Chondrocyte (in vitro differentiated cells): Measurements from ENCODE around the gene BMPR2. TPM values are rescaled to one million over a fixed set of nuclear protein-coding genes. Genes with fewer than 3 reads are reported as not detected.

ENCODE experiments used
- DNase-seq: peaks from one replicate; pipeline ENCODE4 v3.0.0; 2021; ENCODE audit warnings: mixed read lengths, low spot score
- H3K27ac Mint-ChIP-seq: one replicate; pipeline ENCODE4 v1.8.0; 2021; ENCODE audit warnings: mild to moderate bottlenecking, moderate library complexity, mixed read lengths; ENCODE audit not compliant: unreplicated experiment
- H3K27me3 Mint-ChIP-seq: 2 replicates; pipeline ENCODE4 v1.8.0; 2021; ENCODE audit warnings: low read depth, mixed read lengths
- H3K36me3 Mint-ChIP-seq: 2 replicates; pipeline ENCODE4 v1.8.0; 2021; ENCODE audit warnings: low read depth, mixed read lengths
- H3K4me1 Mint-ChIP-seq: 2 replicates; pipeline ENCODE4 v1.8.0; 2021; ENCODE audit warnings: low read depth, mild to moderate bottlenecking, mixed read lengths
- H3K4me3 Mint-ChIP-seq: one replicate; pipeline ENCODE4 v1.8.0; 2021; ENCODE audit warnings: mild to moderate bottlenecking, moderate library complexity, mixed read lengths; ENCODE audit not compliant: unreplicated experiment
- H3K9me3 Mint-ChIP-seq: 2 replicates; pipeline ENCODE4 v1.8.0; 2021; ENCODE audit warnings: low read depth, mixed read lengths
- CTCF ChIP-seq: fragments of 200-600 bp; sonication (generic); IDR thresholded peaks from 2 replicates; pipeline ENCODE4 v1.5.0; 2021; ENCODE audit warnings: antibody characterized with exemption, mild to moderate bottlenecking, moderate library complexity
- total RNA-seq: library from RNA; stranded (reverse); gene quantifications from 3 replicates; pipeline ENCODE4 v1.2.1, GENCODE V29; 2021

BMPR2 gene
- total RNA-seq, 1 donor from 2014 or later = 92.0 TPM

GRCh38 chr2:202387608-202388342 lies 11.6 kb downstream of the BMPR2 start:
- no peaks in the 10 kb centered on the region for H3K27me3 Mint-ChIP-seq
- no peaks in the 10 kb centered on the region for H3K9me3 Mint-ChIP-seq
- H3K27ac Mint-ChIP-seq = peak overlapping the region; percentile 78
- DNase-seq = no peak
- no peaks in the 10 kb centered on the region for H3K36me3 Mint-ChIP-seq
- no peak for TF ChIP-seq CTCF
- no peak overlapping the region for H3K4me3 Mint-ChIP-seq
- H3K4me1 Mint-ChIP-seq = peaks cover 41% of the 10 kb centered on the region

GRCh38 chr2:202400941-202401340 lies 24.8 kb downstream of the BMPR2 start:
- H3K4me1 Mint-ChIP-seq = peaks cover 10% of the 10 kb centered on the region
- no peak overlapping the region for H3K27ac Mint-ChIP-seq
- DNase-seq = no peak
- no peaks in the 10 kb centered on the region for H3K9me3 Mint-ChIP-seq
- TF ChIP-seq CTCF = no peak
- H3K36me3 Mint-ChIP-seq = peaks cover 2% of the 10 kb centered on the region
- no peaks in the 10 kb centered on the region for H3K27me3 Mint-ChIP-seq
- H3K4me3 Mint-ChIP-seq = no peak overlapping the region

- H3K27me3 Mint-ChIP-seq = no peaks in the 10 kb centered on the region
- no peak for DNase-seq
- H3K9me3 Mint-ChIP-seq = no peaks in the 10 kb centered on the region
- no peak for TF ChIP-seq CTCF
- no peak overlapping the region for H3K27ac Mint-ChIP-seq
- H3K36me3 Mint-ChIP-seq = peaks cover 2% of the 10 kb centered on the region
- H3K4me1 Mint-ChIP-seq = peaks cover 28% of the 10 kb centered on the region
- H3K4me3 Mint-ChIP-seq = no peak overlapping the region
These were observed 29.7 kb downstream of the BMPR2 start for GRCh38 chr2:202405798-202406197.

- peaks cover 33% of the 10 kb centered on the region for H3K4me1 Mint-ChIP-seq
- no peak overlapping the region for H3K4me3 Mint-ChIP-seq
- DNase-seq = no peak
- no peak for TF ChIP-seq CTCF
- H3K27ac Mint-ChIP-seq = no peak overlapping the region
- H3K36me3 Mint-ChIP-seq = peaks cover 2% of the 10 kb centered on the region
- no peaks in the 10 kb centered on the region for H3K27me3 Mint-ChIP-seq
- no peaks in the 10 kb centered on the region for H3K9me3 Mint-ChIP-seq
These were observed 30.4 kb downstream of the BMPR2 start for GRCh38 chr2:202406445-202406978.

GRCh38 chr2:202408546-202409140 lies 32.5 kb downstream of the BMPR2 start:
- TF ChIP-seq CTCF = no peak
- DNase-seq = no peak
- H3K27ac Mint-ChIP-seq = peak overlapping the region; percentile 73
- H3K36me3 Mint-ChIP-seq = no peaks in the 10 kb centered on the region
- no peak overlapping the region for H3K4me3 Mint-ChIP-seq
- peaks cover 37% of the 10 kb centered on the region for H3K4me1 Mint-ChIP-seq
- no peaks in the 10 kb centered on the region for H3K27me3 Mint-ChIP-seq
- no peaks in the 10 kb centered on the region for H3K9me3 Mint-ChIP-seq
